HG02970 (cell line): ENCODE data around the gene DHRS7C.
"Not testable (repeated sequence)": the region's sequence is repeated elsewhere in the genome, so short reads cannot be mapped to it uniquely, and the experiment has no call there.

Experiments used
- ATAC-seq: cut with Tn5 transposase; IDR thresholded peaks from one replicate; pipeline ENCODE4 v1.9.1; 2021; ENCODE audit warnings: mild to moderate bottlenecking, moderate library complexity, moderate number of reproducible peaks; ENCODE audit not compliant: unreplicated experiment, low FRiP score

Gene DHRS7C

DNA sequence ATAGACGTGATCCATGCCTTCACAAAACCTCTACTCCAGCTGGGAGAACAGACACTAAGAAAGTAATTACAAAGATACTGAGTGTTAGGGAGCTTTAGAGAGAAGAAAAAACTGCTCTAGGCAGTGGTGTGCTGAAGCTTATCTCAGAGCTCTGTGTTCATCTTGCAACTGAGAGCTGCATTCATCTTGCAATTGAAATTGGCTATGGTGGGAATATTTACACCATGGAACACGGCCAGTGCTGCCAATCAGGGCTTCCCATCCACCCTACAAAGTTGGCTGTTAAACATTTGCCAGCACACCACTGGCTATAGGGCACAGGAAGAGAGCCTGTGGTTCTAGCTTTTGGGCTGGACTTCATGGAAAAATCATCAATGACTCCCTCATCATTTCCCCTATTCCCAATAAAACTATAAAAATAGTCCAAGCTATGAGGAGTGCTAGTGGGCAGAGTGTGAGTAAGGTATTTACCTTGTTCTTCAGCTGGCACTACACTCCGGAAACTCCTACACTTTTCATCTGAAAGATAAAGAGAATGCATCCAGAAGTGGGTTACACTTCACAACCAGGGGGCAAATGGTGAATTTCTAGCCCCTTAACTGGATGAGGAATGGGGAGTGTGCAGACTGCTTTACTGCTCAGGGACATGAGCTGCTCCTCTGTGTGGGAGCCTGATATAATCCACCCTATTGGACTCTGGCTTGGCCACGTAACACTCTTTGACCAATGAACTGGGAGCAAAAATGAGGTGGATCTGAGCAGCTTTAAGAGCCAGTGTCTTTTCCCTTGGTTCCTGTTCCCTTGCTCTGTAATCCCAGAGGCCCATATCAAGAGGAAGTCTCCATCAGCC lies 18.9 kb upstream of the DHRS7C start:
- ATAC-seq, result no peak

DNA sequence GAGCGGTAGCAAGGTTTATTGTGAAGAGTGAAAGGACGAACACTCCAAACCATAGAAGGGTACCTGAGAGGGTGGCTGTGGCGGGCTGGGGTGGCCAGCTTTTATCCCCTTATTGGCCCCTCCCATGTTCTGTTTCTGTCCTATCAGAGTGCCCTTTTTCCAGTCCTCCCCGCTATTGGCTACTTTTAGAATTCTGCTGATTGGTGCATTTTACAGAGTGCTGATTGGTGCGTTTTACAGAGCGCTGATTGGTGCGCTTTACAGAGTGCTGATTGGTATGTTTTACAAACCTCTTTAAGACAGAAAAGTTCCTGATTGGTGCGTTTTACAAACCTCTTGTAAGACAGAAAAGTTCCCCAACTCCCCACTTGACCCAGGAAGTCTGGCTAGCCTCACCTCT lies 18.0 kb upstream of the DHRS7C start:
- no peak for ATAC-seq

DNA sequence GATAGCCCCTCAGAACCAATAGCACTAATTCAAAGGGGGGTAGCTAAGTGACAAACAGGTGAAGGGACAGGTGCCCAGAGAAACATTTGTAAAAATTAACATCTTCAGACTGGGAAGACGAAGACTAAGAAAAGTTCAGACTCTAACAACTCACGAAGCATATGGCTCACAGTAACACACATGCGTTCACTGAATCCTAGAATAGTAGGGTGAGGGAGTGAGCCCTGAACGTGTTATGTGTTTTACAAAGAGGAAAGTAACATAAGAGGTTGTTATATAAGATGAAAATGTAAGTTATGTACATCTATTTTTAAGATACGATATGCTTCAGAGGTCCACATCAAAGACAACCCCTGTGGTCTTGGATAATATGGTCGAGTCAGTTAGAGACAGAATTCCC lies 15.3 kb upstream of the DHRS7C start:
- ATAC-seq, result no peak

DNA sequence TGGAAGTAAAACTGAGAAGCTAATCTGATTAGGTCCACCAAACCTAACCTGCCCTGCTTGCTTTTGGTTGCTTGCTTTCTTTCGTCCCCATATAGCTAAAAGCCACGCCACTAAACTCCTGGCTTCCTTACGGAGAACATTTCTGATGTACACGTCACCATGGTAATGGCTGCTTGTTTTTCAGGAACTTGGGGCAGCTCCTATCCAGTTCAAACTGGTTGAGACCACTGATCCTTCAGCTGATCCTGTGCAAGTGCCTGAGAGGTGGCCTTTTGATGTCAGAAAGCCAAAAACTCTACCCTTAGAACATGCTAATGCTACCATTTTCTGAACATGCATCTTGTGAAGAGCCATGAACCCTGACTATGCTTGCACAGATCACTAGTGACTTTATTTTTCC lies 14.4 kb upstream of the DHRS7C start:
- ATAC-seq, result no peak

DNA sequence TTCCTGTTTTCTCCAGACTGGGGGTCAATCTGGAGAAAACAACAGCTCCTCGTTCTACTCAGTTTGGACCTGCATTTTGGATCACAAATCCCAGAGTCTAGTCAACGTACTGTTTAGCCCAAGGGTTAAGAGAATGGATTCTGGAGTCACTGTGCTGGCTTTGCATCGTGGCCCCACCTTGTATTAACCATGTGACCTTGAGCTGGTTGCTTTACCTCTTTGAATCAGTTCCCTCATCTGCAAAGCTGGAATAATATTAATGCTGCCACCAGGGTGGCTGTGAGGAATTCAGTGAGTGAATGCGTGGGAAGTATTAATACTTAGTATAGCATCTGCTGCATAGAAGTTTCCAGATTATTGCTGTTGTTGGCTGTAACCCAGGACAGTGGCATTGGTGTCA lies 11.3 kb upstream of the DHRS7C start:
- ATAC-seq, result no peak

DNA sequence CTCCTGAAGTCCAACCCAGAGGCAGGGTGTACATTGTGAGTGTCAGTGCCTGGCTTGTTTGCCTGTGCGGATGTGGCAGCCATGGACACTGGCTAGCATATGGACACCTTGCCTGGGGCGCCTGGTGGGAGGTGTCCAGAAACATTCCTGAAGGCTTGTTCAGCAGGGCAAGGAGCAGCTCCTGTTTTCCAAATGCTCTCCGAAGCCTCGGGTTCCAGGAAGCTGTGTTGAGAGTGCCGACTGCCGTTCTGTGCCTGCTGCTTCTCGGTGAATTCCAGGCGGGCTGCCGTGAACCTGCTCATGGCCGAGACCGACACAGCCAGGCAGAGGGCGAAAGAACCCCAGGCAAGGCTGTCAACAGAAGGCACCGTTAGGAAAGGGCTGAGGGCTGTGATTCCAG lies 10.9 kb upstream of the DHRS7C start:
- ATAC-seq, result no peak

DNA sequence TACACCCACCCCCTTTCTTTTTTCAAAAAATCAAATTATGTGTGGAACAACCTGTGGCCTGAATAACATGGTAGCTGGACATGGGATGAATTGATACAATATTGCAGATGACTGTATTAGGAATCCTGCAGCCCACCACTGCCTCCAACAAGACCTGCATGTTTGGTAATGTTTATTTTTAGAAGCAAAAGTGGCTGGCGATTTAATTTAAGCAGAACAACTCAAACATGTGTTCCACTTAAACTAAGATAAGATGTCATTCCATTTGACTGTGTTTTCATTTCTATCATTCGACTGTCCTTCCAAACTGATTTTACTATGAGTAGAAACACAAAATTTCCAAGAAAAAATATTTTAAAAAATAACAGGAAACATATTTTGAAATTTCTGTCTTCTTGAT lies 10.1 kb upstream of the DHRS7C start:
- ATAC-seq, result no peak

DNA sequence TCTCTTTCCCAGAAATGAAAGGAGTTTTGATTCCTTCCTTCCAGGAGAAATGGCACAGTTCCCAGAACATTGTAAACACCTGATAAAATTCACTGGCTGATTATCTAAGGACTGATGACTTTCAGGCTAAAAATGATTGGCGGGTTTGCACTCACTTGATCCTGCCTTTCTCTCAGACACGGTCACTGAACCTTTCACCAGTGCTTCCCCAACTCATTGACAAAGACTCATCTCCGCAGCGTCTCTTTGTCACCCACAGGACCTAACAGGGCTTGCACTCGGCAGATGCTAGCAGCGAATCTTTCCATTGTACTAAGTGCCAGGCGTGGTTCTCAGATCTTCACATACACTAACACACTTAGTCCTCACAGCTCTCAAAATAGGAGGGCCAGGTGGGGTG lies 7.3 kb upstream of the DHRS7C start:
- no peak for ATAC-seq

DNA sequence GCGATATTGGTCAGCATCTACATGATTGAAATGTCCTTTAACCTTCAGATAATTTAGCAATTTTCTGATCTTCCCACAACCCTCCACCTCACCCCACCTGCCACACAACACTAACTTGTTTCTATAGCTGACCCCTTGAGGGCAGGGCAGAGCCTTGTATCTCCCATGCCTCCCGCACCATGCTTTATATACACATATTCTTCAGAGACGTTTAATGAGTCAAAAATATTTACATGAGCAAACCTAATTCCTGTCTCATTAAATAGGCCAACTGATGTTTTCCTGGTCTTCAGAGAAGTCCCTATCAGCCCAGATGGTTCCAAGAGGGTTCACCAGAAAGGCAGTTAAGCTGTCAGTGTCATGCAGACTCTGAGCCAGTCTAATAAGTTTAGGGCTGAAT lies 6.6 kb upstream of the DHRS7C start:
- ATAC-seq, result no peak

DNA sequence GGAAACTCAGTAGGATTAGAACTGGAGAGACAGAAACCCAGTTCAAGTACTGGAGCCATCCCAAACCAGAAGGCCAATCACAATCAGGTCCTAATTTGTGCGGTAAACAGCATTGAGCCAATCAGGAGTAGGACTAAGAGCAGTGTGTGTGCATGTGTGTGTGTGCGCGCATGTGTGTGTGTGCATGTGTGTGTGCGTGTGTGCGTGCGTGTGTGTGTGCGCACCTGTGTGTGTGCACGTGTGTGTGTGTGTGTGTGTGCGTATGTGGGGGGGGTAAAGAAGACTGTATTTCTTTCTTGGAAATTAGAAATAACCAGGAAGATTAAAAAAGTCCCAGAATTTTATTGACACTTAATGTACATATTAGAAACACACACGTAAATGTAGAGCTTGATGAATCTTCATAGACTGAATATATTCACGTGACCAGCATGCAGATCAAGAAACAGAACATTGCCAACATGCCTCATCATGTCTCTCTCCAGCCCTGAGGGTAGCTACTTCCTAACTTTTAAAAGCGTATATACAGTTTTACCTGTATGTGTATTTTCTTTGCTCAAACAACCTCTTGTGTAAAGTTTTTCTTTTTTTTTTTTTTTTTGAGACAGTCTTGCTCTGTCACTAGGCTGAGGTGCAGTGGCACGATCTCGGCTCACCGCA lies 919 bp upstream of the DHRS7C start:
- no peak for ATAC-seq

DNA sequence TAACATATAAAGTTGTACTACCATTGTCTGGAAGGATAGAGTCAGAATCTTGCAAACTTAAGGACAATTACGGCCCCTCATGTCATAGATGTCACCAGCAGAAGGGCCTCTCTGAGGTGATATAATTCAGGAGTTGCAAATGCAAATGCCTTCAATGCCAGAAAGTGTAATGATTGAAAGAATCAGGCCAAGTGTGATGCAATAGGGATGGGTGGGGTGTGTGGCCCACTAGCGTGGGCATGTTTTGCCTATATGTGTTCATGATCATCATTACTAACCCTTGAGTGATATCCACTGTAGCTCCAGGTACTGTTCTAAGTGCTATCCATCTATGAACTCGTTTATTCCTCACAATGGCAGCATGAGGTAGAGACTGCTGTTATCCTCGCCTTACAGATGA lies 1.1 kb downstream of the DHRS7C start:
- ATAC-seq, result no peak

DNA sequence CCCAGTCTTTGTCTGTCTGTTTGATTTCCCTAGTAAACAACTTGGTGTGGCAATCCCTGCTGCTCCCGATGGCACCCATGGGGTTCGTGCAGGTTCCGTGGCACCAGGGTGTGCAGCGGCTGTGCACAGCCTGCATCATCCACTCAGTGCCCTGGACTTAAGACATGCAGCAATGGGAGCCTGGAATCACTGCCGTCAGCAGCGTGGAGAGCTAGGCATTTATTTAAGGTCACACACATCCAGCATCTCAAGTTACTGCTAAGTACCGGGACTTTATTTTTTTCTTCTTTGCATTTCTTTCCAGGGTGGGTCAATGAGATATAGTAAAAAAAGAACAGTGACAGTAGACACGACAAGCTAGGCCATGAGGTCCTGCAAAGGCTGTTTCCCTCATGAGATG lies 2.8 kb downstream of the DHRS7C start:
- no peak for ATAC-seq

DNA sequence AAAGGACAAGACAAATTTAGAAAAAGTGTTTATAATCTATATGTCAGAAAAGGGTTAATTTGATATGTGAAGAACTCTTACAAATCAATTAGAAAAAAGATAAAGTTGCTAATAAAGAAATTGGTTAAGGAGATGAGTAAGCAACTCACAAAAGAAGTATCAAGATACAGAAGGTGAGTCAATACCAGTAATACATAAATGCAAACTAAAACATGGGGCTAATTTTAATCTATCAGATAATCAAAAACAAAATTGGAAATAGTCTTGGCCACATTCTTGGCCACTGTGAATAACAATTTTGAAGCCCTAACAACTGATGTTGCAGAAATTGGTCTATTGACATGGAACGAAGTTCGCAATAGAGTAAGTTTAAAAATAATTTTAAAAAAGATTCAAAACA lies 6.8 kb downstream of the DHRS7C start:
- no peak for ATAC-seq

DNA sequence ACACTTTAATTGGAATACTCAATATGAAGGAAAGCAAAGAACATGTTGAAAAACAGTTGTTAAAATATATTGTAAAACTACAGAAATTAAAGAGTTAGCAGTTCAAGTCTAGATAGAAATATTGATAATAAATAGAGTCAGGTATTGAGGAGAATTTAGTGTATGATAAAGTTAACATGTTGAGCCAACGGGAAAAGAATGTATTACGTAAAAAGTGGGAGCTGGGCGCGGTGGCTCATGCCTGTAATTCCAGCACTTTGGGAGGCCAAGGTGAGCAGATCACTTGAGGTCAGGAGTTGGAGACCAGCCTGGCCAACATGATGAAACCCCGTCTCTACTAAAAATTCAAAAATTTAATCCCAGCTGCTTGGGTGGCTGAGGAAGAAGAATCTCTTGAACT lies 7.9 kb downstream of the DHRS7C start:
- ATAC-seq, result not testable (repeated sequence)

DNA sequence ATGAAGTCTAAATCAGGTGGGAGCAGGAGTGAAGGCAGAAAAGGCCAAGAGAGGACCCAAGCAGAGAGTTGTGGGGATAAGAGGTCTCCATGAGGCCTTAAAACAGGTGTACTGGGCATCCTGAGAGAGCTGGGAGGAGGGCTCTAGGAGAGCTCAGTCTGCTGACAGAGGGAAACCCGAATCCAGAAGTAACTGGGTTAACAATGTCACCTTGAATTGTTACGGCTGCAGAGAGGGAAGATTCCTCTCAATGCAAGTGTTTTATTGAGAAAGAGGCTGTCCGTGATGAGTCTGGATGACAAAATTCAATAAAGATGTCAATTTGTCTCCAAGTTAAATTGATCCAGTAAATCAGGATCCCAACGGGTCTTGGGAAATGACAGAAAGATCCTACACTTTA lies 8.3 kb downstream of the DHRS7C start:
- no peak for ATAC-seq

DNA sequence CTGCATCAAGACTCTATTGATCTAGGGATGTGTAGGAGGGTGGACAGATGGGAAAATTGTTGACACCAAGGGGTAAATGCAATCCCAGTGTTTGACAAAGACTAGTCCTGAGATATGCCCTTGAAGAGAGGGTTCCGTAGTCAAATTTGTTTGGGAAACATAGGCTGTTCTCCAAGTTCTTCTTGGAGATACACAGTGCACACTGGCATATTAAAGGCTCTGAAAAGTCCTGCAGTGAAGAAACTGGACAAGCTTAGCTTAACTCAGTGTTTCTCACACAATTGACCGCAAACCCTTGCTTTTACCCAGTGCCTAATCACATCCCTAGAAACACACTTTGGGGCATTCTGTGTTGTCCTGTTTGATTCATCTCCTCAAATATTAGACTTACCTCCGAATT lies 10.8 kb downstream of the DHRS7C start:
- ATAC-seq, result no peak

DNA sequence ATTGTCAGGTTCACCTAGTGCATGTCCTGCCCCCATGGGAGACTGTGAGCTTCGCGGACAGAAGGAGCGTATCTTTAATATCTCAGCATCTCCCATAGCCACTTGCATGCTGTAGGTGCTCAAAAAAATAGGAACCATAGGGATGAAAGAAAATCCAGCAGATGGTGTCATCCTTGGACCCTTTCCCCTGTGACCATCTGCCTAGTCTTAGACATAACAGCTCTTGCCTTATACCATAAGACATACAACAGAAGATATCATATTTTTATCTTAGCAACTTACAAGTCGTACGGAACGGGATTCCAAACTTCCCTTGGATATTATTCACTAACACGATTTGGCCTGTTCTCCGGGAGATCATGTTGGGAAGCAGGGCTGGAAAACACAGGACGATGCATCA lies 14.5 kb downstream of the DHRS7C start:
- ATAC-seq, result no peak

DNA sequence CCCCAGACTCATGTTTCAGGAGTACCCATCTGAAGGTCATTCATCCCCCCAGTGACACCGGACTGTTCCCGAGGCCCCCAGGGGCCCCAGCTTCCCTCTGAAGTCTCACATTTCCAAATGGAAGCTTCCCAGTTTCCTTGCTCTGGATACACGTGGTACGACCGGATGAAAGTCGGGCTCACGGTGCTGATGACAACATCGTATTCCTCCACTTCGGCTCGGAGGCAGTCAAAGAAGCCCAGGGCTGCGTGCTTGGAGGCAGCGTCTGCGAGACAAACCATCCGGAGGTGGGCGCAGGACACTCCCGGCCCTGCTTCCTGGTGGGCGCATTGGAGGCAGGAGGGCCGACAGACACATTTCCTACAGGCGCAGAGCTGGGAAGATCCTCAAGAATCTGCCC lies 18.7 kb downstream of the DHRS7C start:
- no peak for ATAC-seq

DNA sequence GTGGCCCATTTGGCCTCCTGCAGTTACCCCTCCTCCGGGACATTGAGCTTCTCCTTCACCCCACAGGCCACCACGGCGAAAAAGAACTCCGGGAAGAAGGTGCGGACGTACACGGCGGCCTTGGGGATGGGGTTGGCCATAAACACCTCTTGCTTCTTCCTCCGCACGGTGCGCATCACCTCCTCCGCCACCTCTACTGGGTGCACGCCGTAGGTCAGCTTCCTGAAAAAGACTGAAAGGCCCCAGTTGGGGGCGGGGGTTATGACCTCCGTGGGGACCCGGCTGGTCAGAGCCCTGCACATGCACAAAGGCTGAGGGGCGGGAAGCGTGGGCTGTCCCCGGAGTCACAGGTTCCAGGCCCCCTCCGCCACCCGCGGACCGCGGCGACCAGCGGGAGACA lies 19.9 kb downstream of the DHRS7C start:
- no peak for ATAC-seq

DNA sequence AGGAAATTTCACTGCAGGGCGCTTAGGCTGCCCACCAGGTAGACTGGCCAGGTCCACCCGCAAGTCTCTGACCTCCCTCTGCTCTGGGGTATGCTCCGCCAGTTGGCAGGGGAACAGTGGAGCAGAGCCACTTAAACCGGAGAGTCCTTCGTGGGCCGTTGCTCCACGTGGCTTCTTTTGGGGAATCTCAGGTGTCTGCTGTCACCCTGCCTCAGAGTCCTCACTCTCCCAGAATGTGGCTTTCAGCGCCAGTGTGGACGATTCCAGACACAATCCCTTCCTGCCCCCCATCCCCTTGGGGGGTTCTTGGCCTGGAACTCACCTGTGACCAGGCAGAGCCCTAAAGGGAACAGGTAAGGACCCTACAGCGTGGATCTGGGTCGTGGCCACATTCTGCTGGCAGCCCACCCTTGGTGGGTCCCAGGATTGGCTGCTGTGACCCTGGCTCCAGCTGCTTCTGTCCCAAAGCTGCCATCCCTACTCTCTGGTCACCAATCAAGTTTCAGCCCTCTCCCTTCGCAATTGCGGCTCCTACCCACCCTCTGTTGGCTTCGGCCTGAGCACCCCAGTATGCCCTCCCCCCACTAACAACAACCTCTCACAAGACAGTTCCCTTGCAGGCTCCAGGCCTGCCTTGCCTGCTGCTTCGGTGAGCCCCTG lies 22.2 kb downstream of the DHRS7C start:
- no peak for ATAC-seq

DNA sequence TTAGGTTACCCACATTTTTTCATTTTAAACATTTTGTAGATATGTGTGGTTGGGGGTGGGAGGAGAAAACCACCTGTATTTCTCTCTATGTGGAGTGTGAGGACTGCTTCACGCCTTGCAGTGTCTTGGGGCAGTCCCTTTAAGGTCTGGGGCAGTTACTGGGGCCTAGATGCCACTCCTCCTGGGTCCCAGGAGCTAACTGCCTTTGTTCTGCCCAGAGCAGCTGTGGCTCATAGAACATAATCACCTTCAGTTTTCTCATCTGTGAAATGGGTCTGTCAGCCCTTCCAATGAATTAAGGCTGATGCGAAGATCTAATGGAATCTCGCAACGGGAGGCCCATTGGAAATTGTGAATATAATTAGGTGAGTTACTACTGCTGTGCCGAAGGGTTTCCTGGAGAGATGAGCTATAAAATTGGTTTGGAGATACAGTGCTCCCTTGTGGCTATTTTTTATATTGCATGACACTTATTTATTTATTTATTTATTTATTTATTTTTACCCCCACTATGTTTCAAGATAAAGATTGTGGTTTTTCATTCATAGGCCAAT lies 22.9 kb downstream of the DHRS7C start:
- no peak for ATAC-seq
